Tongue (tissue), 2 donors: Measurements from ENCODE around the gene RAB21. TPM values are rescaled to one million over a fixed set of nuclear protein-coding genes. Genes with fewer than 3 reads are reported as not detected.
"Not testable (repeated sequence)": the region's sequence is repeated elsewhere in the genome, so short reads cannot be mapped to it uniquely, and the experiment has no call there.

Source experiments
- DNase-seq: peaks from one replicate; pipeline ENCODE4 v3.0.0-alpha.2; 2015
- total RNA-seq: library from RNA; depleted of rRNA; stranded (reverse); fragments of >200 nt; gene quantifications from one replicate; pipeline ENCODE4 v1.2.3, GENCODE V29; 2014

RAB21 gene
- total RNA-seq, 1 donor from 2014 or later: 42.7 TPM

DNA sequence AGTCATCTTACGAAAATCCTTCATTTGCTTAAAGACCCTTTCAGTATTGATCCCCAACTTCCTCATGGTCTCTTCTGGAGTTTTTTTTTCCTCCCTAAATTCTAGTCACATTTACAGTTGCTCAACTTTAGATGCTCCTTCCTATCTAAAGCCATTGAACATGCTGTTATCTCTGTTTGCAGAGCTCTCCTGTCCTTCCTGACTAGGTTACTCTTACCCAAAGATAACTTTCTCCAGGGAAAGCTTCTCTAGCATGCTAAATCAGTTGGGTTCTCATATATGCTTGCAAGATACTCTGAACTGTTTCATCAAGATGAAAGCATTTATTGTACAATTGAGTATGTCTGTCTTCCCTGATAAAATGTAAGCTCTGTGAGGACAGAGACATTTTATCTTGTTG is 1.8 kb upstream of the RAB21 start:
- no peak for DNase-seq

DNA sequence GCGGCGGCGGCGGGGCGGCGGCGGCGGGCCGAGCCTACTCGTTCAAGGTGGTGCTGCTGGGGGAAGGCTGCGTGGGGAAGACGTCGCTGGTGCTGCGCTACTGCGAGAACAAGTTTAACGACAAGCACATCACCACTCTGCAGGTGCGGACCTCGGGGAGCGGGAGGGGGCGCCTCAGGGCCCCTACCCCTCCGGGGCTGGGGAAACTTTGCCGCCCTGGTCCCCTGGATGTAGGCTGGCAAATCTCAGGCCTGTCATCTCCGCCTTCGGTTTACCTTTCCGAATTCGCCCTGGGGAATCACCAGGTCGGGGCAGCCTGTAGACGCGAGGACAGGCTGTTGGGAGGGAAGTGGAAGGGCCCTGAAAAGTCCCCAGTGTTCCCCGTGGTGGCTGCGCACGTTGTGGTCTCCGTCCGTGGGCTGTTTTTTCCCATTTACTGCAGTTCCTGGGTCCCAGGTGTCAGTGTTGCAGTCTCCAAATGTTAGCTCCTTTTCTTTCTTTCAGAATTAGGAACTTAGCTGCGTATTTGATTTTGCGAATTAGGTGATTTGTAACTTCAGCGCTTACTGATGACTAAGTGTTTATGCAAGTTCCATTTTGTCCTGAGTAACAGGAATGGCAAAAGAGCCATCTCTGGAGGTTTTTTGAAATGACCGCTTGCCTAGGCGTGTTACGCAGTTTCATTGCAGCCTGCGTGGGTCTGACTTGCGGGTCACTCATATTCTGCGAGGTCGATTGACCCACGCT is 656 bp downstream of the RAB21 start:
- peak; percentile 63 for DNase-seq

DNA sequence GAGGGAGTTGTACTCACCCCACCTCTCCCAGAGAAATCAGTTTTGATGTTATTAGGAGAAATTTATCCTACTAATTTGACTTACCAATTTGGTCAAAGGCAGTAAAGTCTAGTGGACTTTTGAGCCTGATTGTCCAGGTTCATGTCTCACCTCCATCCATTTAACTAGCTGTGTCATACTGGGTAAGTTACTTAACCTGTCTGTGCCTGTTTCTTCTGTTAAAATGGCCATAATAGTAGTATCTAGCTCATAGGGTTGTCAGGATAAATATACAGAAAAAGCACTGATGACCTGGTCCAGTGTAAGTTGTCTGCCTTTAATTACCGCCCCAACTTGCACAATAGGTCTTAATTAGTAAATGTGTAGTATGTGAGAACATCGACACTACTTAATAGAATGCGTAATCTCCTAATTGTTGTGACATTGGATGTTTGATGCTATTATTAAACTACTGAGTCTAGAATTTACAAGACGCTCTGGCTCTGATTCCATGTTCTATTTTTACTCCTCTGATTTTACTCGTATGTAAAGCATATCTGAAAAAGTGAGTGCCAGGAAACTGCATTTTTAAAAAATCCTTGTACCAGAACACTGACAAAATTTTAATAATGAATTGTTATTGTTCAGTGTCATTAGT is 1.5 kb downstream of the RAB21 start:
- peak; percentile 20 for DNase-seq

DNA sequence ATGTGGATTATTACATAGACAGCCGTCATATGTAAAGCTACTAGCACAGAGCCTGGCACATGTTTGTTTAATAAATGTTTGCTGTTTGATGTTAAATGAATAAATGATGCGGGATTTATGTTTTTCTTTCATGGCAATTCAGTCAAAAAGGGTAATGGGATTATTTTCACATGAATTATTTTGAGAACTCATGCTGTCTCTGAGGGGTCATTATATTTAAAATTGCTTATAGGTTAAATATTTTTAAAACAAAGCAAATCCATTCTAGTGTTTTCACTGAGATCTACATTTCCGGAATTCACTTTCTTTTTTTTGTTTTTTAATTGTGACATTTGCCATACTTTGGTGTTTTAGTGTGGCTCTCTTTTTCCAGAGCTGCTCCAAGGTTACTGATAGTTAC is 5.3 kb downstream of the RAB21 start:
- no peak for DNase-seq

DNA sequence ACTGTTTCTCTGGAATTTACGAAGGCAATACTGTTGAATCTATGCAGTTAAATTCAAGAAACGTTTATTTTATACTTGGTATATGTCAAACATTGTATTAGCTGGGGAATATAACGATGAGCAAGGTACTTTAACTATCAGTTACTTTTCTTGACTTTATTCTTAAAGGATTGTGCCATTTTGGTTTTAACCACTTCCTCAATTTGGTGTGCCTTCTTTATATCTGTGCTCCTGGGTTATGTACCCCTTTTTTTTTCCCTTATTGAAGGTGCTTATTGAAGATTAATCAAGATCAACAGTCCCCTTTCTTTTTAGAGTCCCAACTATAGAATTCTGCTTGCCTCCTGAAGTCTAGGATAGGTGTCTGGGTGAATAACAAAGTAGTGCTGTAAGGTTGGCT is 5.8 kb downstream of the RAB21 start:
- DNase-seq: no peak

DNA sequence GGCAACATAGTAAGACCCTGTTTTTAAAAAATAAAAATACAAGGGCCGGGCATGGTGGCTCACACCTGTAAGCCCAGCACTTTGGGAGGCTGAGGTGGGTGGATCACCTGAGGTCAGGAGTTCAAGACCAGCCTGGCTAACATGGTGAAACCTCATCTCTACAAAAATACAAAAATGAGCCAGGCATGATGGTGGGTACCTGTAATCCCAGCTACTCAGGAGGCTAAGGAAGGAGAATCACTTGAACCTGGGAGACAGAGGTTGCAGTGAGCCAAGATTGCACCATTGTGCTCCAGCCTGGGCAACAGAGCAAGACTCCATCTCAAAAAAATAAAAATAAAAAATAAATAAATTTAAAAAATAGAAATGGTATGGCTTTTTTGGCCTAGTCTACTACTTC is 6.7 kb downstream of the RAB21 start:
- not testable (repeated sequence) for DNase-seq

DNA sequence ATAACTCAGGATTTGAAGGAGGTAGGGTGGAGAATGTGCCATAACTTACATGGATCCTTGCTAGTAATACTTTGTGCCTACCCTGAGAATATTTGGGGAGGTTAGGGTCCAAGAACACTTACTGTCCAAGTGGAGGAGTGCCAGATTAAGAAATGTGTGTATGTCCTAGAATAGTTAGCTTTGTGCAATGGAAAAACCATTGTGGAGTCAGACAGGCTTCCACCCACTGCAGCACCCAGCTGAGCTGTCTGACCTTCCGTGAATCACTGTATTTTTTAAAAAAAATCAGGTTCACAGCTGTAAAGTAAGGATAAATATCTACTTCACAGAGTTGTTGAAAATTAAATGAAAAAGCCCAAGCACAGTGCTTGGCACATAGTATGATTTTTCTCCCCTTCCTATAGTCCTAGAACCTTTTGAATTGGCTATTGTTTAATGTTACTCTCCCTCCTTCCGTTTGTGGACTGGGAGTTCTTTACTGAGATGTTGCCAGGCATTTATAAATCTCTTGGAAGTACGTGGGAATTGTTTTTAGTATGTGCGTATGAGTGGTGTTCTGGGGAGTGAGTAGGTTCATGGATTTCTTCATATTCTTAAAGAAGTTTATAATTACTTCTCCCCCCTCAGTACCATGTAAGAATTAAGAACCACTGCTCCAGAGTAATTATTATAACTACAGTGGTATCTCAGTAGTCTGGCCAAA is 9.2 kb downstream of the RAB21 start:
- DNase-seq: no peak

DNA sequence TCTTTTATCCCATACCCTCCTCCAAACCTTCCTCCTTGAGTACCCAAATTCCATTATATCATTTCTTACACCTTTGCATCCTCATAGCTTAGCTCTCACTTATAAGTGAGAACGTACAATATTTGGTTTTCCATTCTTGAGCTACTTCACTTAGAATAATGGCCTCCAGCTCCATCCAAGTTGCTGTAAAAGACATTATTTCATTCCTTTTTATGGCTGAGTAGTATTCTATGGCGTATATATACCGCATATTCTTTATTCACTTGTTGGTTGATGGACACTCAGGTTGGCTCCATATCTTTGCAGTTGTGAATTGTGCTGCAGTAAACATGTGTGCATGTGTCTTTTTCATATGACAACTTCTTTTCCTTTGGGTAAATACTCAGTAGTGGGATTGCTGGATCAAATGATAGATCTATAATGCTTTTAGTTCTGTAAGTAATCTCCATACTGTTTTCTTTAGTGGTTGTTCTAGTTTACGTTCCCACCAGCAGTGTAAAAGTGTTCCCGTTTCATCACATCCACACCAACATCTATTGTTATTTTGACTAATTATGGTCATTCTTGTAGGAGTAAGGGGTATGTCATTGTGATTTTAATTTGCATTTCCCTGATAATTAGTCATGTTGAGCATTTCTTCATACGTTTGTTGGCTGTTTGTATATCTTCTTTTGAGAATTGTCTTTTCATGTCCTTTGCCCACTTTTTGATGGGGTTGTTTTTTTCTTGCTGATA is 10.1 kb downstream of the RAB21 start:
- DNase-seq: no peak

DNA sequence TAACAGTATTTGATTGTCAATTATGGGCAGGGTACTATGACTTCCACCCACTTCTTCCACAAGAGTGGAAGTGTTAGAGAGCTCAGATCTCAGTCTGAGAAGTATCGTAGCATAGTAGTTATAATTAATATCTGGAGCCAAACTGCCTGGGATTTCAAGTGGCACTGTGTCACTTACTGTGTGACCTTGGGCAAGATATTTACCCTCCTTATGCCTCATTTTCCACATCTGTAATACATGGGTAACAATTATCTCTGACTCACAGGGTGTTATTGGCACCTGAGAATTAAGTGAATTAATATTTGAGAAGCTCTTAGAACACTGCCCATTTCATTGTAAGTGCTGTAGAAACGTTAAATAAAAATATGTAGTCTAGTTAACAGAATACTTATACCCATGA is 11.5 kb downstream of the RAB21 start:
- DNase-seq: no peak

DNA sequence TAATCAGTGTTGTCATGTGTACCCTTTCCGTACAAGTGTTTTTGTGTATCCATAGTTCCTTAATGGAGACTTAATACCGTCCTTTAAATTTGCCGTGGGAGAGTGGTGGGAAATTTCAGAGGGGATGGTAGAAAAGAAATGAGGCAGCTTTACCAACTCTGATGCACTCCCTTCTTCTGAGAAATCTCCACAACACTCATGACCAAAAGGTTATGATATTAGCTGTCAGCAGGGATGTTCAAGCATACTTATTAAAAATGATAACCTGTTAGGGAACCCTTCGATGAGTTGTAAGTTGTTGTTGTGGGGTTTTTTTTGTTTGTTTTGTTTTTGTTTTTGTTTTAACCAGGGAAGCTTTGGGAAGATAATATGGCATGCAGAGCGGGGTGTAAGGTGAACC is 12.5 kb downstream of the RAB21 start:
- DNase-seq: no peak

DNA sequence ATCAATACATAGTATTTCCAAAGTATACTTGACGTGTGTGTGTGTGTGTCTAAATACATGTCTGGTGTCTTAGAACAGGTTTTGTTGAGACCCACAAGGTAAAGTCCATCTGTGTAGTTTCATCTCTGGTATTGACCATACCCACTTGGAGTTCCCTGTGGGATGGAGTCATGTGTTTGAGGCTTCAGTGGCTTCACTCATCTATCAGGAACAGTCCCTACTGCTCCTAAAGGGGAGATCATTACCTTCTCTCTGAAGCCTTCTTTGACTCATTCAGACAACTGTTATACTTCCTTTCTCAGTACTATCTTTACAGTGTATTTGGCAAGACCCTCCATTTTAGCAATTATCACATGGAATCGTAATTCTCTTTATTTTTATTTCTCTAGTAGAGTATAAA is 14.2 kb downstream of the RAB21 start:
- no peak for DNase-seq

DNA sequence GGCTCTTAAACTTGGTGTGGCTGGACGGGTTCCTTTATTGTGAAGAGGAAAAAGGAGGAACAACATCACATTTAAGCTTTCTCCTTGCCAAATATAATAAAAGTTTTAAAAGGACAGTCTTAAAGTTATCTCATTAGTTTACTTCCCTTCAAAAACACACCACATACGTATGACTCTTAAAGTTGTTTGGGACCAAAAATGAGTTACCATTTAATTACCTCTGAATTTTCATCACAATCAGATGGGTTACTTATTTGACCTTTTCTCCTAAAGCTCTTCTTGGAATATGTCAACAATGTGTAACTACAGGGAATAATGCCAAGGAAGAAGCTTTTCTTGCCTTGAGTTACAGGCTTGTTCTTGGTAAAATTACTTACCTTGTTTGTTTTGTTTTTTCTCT is 16.4 kb downstream of the RAB21 start:
- DNase-seq: no peak

DNA sequence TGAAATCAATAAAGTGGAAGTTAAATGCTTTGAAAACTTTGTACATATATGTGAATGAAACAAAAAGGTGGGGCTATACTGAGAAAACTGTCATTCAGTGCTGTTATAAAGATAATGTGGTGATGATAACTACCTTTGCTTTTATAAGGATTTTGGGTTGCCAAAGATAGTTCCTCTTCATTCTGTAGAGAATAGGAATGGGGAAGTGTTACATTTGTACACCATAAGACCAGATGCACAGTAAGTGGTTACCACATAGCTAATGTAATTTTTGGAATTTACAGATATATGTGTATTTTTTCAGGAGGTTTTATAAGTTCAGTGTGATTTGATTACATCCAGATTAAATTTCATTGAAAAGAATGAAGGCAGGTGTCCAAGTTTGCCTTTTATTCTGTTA is 18.1 kb downstream of the RAB21 start:
- no peak for DNase-seq

DNA sequence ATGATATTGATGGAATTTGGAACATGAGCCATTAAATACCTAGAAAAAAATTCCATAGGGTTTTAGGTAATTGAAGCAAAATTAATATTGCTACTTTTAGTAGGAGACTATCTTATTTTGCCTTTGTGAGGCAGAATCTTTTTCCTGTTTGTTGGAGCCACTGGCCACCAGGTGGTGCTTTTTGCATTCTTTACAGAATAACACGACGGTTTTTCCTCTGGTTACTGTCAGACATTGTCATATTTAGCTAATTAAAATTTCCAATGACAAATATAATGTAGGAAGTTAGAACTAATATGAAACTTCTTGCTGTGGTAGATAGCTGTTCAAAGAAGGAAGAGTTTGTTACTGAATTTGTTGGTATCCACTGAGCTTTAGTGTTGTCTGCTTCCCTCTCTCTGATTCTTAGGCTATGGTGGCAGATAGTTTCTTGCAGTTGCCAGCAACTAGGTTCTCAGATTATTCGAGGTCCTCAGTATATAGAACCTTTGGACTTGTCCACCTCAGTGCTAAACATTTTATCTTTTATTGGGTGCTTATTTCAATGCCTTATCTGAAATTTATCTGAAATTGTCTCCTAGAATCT is 25.7 kb downstream of the RAB21 start:
- DNase-seq: peak; percentile 68

DNA sequence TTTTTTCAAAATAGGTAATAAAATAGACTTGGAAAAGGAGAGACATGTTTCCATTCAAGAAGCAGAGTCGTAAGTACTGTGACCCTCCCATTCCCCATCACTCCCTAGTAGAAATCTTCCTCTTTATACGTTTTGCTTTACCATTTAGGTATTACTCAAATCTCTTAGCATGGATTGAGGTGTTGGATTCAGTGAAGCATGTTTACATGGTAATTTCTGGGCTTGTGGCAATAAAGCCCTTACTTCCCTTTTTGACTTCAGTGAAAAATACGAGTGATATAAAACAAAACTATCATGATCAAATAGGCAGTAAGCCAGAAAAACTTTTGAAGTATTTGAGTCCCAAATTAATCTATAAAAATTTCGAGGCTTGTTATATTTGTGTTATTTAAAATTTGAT is 27.4 kb downstream of the RAB21 start:
- no peak for DNase-seq

DNA sequence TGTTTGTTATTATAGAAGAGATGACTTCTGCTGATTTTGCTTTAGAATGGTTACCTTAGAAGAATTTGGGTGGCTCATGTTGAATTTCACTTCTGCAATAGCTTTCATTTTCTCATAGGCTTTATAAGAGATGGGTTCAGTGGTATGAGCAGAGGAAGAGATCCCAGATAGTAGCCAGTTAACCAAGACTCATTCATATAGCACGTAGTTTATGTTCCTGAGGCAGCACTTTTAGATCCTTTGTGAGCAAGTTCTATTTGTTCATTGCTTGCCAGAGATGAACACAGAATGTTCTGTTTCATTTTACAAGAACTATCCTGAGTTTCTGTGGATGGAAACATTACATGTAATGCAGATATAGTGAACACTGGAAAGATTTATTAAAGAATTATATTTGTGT is 32.2 kb downstream of the RAB21 start:
- DNase-seq: no peak

DNA sequence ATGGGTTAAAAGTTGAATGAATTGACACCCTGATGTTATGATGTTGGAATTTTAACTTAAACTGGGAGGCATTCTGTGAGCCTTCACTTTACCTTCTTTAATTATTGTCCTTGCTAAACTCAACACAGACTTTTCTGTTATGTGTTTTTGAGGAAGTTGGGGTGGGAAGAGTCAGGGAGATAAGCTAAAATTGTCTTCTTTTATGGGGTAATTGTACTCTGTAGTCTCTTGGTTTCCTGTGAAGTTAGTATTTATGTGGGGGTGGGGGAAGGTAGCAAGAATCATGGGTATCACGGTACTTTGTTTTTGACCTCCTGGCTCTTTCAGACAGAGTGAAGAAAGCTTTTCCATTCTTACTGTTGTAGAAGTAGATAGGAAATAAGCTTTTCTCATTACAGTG is 32.9 kb downstream of the RAB21 start:
- DNase-seq: no peak

DNA sequence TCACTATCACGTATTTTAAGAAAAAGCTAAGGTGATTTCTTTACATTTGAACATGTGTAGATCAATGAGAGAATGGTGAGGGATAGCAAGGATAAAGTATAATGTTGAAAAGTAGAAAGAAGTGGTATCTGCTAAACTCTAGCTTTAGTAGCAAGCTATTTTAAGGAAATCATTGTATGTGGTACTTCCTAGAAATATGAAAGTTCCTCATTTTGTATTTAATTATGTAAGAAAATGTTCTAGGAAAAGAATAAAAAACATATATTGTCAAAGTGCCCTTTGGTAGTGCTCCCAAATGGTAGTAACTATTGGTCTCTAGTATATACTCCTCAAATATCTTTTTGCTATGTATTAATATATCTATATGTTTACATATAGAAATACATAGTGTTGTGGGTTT is 35.7 kb downstream of the RAB21 start:
- DNase-seq: no peak

DNA sequence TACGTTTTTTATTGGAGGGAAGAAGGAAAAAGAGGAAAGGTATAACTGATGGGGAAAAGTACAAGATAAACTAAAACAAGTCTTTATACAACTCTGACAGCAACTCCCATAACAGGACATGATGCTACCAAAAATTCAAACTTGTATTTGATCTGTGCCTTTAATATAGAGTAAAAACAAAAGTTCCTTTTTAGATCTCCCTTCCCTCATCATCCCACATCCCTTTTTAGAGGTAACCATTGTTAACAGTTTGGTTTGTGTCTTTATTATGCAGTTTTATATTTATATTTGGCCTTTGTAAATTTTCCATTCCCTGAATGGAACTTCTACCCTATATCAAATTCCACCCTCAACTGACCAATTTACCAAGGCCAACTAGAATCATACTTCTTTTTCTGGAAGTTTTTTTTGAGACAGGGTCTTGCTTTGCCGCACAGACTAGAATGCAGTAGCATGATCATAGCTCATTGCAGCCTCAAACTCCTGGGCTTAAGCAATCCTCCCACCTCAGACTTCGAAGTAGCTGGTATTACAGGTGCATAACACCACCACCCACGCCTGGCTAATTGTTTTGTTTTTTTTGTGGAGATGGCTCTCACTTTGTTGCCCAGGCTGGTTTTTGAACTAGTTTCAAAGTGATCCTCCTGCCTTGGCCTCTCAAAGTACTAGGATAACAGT is 36.9 kb downstream of the RAB21 start:
- DNase-seq: no peak

DNA sequence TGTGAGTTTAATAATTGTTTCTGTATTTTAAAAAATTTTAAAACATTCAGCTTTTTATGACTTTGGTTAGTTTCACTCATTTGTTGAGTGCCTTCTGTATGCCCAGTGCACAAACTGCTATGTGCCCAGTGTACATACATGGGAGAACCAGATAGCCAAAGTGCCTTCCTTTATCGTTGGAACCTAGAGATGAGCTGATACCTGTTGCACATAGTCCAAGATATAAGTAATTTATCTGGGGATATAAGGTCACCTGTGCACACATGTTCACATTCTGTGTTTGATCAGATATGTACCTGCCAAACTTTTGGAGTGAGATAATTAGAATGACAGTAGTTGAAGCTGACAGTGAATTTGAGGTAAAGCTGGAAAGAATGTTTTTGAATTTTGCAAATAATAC is 37.9 kb downstream of the RAB21 start:
- DNase-seq: no peak

DNA sequence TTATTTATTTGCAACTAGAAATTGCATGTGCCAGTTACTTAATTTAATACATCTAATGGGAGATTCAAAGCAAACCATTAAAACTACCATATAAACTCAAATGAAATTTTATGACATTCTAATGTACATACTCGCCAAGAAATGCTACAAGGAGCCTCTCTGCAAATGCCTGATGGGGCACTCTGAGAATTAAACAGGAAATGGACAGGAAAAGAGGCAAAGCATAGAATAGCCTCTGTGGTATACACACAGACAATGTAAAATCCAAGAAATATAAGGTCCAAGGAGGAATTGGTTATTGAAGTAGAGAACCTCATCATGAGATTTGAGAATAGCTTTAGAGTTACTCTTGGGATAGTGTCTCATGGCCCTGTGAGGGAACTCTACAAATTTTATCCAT is 41.2 kb downstream of the RAB21 start:
- DNase-seq: no peak

DNA sequence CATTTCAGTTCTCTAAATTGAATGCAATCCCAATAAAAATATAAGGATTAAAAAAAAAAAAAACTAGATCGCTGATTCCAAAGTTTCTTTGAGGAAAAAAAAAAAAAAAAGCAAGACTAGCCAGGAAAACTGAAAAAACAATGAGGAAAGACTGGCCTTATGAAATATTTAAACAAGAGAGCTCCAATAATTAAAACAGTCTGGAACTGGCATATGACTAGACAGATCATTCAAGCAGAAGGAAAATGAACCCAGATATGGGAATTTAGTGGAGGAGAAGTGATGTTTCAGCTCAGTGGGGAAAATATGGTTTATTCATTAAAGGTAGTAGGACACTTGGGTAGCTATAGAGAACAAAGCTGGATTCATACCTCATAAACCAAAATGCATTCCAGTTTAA is 42.9 kb downstream of the RAB21 start:
- no peak for DNase-seq
